Loucy (cell line): ENCODE results near the gene USH1G.

Experiments used
- H2AFZ ChIP-seq: fragments of 200-600 bp; sonication (generic); 2 replicates; pipeline ENCODE4 v1.6.0; 2016; ENCODE audit warnings: antibody characterized with exemption, mild to moderate bottlenecking, low read length, moderate library complexity
- H3F3A ChIP-seq: fragments of 200-600 bp; 2 replicates; pipeline ENCODE4 v1.6.0; 2016; ENCODE audit warnings: antibody characterized with exemption, low read depth, mild to moderate bottlenecking
- H3K27me3 ChIP-seq: fragments of 200-600 bp; sonication (generic); 2 replicates; pipeline ENCODE4 v1.6.1; 2014; ENCODE audit warnings: low read length, mild to moderate bottlenecking; ENCODE audit not compliant: insufficient read depth, poor library complexity, severe bottlenecking
- H3K36me3 ChIP-seq: fragments of 200-600 bp; sonication (generic); 2 replicates; pipeline ENCODE4 v1.6.1; 2016; ENCODE audit warnings: low read length; ENCODE audit not compliant: insufficient read depth
- H3K4me1 ChIP-seq: fragments of 200-600 bp; sonication (generic); 2 replicates; pipeline ENCODE4 v1.5.1; 2014; ENCODE audit warnings: low read length, mild to moderate bottlenecking; ENCODE audit not compliant: insufficient read depth, poor library complexity, severe bottlenecking
- H3K4me2 ChIP-seq: fragments of 200-600 bp; sonication (generic); 2 replicates; pipeline ENCODE4 v1.6.0; 2014; ENCODE audit warnings: antibody characterized with exemption, low read length, low read depth, mild to moderate bottlenecking; ENCODE audit not compliant: poor library complexity, severe bottlenecking
- H3K4me3 ChIP-seq: fragments of 200-600 bp; sonication (generic); 2 replicates; pipeline ENCODE4 v1.5.1; 2014; ENCODE audit warnings: low read length, mild to moderate bottlenecking, mixed read lengths; ENCODE audit not compliant: poor library complexity, severe bottlenecking
- H3K79me2 ChIP-seq: fragments of 200-600 bp; sonication (generic); 2 replicates; pipeline ENCODE4 v1.6.1; 2014; ENCODE audit warnings: low read length; ENCODE audit not compliant: insufficient read depth
- H3K9ac ChIP-seq: fragments of 200-600 bp; sonication (generic); 2 replicates; pipeline ENCODE4 v1.6.0; 2014; ENCODE audit warnings: mild to moderate bottlenecking, low read depth, low read length, moderate library complexity; ENCODE audit not compliant: poor library complexity, severe bottlenecking
- H3K9me2 ChIP-seq: fragments of 200-600 bp; sonication (generic); replicated peaks from 2 replicates; pipeline ENCODE4 v1.6.1; 2016; ENCODE audit warnings: low read depth, low read length, mixed read lengths
- H3K9me3 ChIP-seq: fragments of 200-600 bp; sonication (generic); 2 replicates; pipeline ENCODE4 v1.6.1; 2014; ENCODE audit warnings: mild to moderate bottlenecking, antibody characterized with exemption, low read length, low read depth; ENCODE audit not compliant: insufficient read depth
- H4K20me1 ChIP-seq: fragments of 200-600 bp; sonication (generic); 2 replicates; pipeline ENCODE4 v1.6.0; 2014; ENCODE audit warnings: antibody characterized with exemption, low read length, mild to moderate bottlenecking; ENCODE audit not compliant: insufficient read depth, poor library complexity, severe bottlenecking
- CTCF ChIP-seq: fragments of 200-600 bp; sonication (generic); conservative IDR thresholded peaks from 2 replicates; pipeline ENCODE4 v1.5.1; 2014; ENCODE audit warnings: mild to moderate bottlenecking, antibody characterized with exemption, low read length
- EZH2phosphoT487 ChIP-seq: fragments of 200-600 bp; IDR thresholded peaks from 2 replicates; pipeline ENCODE4 v1.6.1; 2018; ENCODE audit warnings: antibody characterized with exemption, mild to moderate bottlenecking, moderate library complexity, borderline replicate concordance

USH1G gene

GRCh38 chr17:74954665-74955421 is 31.8 kb upstream of the USH1G start:
- no peak overlapping the region for H3K4me3 ChIP-seq
- no peaks in the 10 kb centered on the region for H3K27me3 ChIP-seq
- H3K9me3 ChIP-seq = no peaks in the 10 kb centered on the region
- no peak overlapping the region for H3K4me2 ChIP-seq
- no peak overlapping the region for H2AFZ ChIP-seq
- no peaks in the 10 kb centered on the region for H3F3A ChIP-seq
- H3K79me2 ChIP-seq = no peaks in the 10 kb centered on the region
- H3K9ac ChIP-seq = no peak overlapping the region
- no peaks in the 10 kb centered on the region for H3K36me3 ChIP-seq
- no peaks in the 10 kb centered on the region for H3K9me2 ChIP-seq
- H3K4me1 ChIP-seq = no peaks in the 10 kb centered on the region
- no peak for TF ChIP-seq CTCF
- TF ChIP-seq EZH2phosphoT487 = no peak
- H4K20me1 ChIP-seq = no peaks in the 10 kb centered on the region

GRCh38 chr17:74954115-74954514 is 31.1 kb upstream of the USH1G start:
- Histone ChIP-seq H3K9ac (no peak overlapping the region), H2AFZ (no peak overlapping the region), H3K4me1 (no peaks in the 10 kb centered on the region), H3K9me2 (no peaks in the 10 kb centered on the region), H3F3A (no peaks in the 10 kb centered on the region), H3K9me3 (no peaks in the 10 kb centered on the region), H3K79me2 (no peaks in the 10 kb centered on the region), H3K4me3 (no peak overlapping the region), H4K20me1 (no peaks in the 10 kb centered on the region), H3K27me3 (no peaks in the 10 kb centered on the region), H3K36me3 (no peaks in the 10 kb centered on the region), H3K4me2 (no peak overlapping the region)
- TF ChIP-seq CTCF = no peak
- no peak for TF ChIP-seq EZH2phosphoT487

GRCh38 chr17:74953134-74953687 is 30.2 kb upstream of the USH1G start:
- Histone ChIP-seq H3K27me3 (no peaks in the 10 kb centered on the region), H3K9me2 (no peaks in the 10 kb centered on the region), H3K9me3 (no peaks in the 10 kb centered on the region), H3K4me3 (no peak overlapping the region), H3K4me2 (no peak overlapping the region), H3K9ac (no peak overlapping the region), H3K4me1 (no peaks in the 10 kb centered on the region), H2AFZ (no peak overlapping the region), H3K79me2 (no peaks in the 10 kb centered on the region), H3K36me3 (no peaks in the 10 kb centered on the region), H3F3A (no peaks in the 10 kb centered on the region), H4K20me1 (no peaks in the 10 kb centered on the region)
- TF ChIP-seq EZH2phosphoT487 (no peak), CTCF (no peak)
